GM21576 (cell line): ENCODE results near the gene DNAJC1.
"Not testable (repeated sequence)": the region's sequence is repeated elsewhere in the genome, so short reads cannot be mapped to it uniquely, and the experiment has no call there.

Source experiments
- ATAC-seq: cut with Tn5 transposase; IDR thresholded peaks from one replicate; pipeline ENCODE4 v1.9.1; 2021; ENCODE audit warnings: mild to moderate bottlenecking, moderate library complexity; ENCODE audit not compliant: unreplicated experiment

The DNAJC1 gene, protein sequence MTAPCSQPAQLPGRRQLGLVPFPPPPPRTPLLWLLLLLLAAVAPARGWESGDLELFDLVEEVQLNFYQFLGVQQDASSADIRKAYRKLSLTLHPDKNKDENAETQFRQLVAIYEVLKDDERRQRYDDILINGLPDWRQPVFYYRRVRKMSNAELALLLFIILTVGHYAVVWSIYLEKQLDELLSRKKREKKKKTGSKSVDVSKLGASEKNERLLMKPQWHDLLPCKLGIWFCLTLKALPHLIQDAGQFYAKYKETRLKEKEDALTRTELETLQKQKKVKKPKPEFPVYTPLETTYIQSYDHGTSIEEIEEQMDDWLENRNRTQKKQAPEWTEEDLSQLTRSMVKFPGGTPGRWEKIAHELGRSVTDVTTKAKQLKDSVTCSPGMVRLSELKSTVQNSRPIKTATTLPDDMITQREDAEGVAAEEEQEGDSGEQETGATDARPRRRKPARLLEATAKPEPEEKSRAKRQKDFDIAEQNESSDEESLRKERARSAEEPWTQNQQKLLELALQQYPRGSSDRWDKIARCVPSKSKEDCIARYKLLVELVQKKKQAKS

DNA sequence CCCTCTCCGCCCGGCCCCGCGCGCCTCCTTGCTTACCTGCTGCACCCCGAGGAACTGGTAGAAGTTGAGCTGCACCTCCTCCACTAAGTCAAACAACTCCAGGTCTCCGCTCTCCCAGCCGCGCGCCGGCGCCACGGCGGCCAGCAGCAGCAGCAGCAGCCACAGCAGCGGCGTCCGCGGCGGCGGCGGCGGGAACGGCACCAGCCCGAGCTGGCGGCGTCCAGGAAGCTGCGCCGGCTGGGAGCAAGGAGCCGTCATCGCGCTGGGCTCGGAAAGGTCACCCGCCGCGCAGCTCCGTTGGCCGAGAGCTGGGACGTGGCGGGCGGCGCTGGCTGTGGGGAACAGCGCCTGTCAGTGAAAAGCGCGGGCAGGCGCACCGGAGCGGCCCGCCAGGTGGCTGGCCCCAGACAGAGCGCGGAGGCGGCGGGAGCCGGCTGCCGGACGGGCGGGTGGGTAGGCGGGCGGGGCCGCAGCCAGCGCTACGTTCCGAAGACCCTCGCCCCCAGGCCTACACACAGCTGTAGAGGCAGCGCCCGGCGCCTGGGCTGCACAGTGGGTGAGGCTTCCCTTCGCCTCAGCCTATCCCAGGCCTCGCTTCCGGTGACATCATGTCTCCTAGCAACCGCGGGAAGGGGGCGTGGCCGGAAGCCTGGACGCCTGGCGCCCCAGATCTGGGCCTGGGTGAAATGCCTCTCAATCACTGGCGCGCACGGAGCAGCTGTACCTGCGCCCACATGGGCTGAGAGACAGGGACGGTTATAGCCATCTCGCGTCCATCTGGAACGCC, at the start of gene DNAJC1:
TSS of gene DNAJC1 (minus strand) at position 554 of the 787 bp plus-strand sequence. CDS start at position 258, 296 bp downstream.
- ATAC-seq = peak; percentile 94

DNA sequence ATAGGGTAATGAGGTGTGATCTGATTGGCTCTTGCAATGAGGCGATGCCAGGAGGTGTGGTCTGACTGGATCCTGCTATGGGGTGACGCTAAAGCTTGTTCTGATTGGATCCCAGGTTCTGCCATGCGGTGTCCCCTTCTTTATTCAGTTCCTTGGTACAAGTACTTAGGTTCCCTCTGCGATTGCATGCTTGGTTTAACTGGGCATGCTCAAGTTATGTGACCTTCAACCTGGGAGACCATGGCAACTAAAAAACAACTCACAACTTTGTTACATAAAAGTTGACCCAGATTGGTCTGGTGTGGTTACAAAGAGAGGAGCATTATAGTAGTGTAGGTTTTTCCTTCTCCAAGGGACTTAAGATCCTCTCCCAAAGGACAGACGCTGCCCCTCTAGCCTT, 49.5 kb upstream of the DNAJC1 start:
- ATAC-seq = no peak

DNA sequence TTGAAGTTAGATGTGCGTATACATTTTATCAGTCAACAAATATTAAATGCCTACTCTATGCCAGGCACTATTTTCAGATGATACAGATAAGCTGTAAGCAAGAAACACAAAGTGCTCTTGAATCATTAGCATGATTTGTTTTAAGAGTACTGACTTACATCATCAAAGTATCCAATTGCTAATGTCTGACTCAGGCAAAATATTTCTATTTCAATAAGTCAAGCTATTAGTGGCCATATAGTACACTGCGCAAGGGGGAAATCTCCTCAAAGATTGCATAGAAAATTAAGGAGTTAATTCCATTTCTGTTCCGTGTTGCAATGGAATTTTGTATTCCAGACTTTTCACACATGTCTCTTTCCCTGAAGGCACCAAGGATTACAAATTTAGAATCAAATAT, 46.1 kb upstream of the DNAJC1 start:
- ATAC-seq = no peak

DNA sequence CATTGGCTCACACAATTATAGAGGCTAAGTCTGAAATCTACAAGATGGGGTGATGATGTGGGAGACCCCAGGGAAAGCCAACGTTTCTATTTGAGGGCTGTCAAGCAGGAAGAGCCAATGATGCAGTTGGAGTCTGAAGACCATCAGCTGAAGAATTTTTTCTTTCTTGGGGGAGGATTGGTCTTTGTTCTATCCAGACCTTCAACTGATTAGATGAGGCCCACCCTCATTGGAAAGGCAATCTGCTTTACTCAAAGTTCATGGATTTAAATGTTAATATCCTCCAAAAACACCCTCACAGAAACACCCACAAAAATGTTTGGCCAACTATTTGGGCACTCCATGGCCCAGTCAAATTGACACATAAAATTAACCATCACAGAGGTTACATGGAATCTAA, 44.3 kb upstream of the DNAJC1 start:
- ATAC-seq = no peak

DNA sequence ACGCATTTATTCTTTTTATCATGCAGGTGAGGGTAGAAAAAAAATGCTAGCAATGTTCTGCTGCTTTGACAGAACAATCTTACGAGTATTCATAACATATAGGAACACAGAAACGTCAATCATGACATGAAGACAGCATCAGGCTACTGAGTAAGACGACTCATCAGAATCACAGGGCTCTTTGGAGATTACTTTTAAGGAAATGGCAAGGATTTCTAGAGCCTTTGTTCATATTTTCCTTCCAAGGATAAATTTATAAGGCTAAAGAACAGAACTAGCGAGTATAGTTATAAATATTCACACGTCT, 39.8 kb upstream of the DNAJC1 start:
- no peak for ATAC-seq

DNA sequence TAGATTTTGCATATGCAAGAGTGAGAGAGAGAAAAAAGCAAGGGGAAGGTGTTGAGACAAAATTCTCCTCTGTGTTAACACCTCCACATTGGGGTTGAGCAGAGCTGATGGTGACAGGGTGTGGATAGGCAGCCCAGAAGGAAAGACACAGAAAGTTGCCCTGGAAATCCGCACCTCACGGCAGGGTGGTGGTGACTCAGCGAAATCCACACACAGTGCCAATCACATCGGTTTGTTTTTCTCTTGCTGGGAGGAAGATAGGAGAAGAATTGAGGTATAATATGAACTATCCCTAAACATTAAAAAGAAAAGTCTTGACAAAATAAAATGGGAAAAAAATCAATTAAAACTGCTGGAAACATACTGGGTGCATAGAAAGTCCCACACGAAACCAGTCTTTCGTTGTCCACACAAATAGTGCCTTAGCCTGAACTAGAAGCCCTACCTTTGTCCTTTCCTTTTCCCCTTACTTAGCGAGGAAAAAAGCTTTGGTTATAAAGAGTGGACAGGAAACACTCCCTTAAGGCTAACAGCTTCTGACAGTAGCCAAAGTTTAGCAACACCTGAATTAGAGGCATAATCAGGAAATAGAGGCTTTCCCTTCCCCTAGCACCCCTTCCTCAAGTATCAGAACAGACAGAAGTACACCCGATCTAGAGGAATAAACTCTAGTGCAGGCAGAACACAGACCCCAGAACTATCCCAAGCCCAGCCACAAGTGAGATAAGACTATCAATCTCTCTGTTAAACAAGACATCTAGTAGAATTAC, 39.2 kb upstream of the DNAJC1 start:
- ATAC-seq = no peak

DNA sequence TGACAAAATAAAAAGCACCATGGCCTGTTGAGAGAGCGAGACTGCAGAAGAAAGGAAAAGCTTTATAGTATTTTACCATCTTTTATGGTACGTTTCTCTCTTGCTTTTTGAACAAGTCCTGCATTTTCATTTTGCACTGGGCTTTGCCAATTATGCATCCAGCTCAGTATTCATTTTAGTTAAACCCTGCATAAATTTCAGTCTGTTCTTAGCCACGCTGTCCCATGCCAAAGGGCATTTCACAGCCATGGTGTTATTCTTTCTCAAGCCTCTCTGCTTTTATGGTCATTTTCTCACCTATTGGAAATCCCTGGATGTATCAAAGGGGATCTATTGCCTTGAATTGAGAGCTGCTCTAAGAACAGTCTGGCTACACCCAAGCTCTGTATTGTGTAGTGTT, 30.8 kb upstream of the DNAJC1 start:
- no peak for ATAC-seq

DNA sequence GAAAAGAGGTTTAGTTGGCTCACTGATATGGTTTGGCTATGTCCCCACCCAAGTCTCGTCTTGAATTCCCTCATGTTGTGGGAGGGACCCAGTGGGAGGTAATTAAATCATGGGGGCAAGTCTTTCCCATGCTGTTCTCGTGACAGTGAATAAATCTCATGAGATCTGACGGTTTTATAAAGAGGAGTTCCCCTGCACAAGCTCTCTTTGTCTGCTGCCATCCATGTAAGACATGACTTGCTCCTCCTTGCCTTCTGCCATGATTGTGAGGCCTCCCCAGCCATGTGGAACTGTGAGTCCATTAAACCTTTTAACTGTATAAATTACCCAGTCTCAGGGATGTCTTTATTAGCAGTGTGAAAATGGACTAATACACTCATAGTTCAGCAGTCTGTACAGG, 28.7 kb upstream of the DNAJC1 start:
- not testable (repeated sequence) for ATAC-seq

DNA sequence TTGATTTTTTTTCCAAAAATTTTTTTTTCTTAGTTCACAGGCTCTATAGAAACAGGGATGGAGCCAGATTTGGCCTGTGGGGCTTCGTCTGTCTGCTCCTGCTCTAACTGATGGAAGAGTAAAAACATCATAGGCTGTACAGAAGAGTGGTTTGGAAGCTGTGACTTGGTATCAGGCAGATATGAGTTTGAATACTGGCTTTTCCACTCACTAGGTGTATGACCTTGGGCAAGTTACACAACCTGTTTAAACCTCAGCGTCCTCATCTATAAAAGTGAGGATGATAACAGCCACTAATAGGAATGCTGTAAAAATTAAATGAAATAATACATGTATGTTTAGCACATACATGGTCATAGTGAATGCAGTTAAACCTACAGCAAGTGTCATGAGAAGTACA, 26.9 kb upstream of the DNAJC1 start:
- ATAC-seq = no peak

DNA sequence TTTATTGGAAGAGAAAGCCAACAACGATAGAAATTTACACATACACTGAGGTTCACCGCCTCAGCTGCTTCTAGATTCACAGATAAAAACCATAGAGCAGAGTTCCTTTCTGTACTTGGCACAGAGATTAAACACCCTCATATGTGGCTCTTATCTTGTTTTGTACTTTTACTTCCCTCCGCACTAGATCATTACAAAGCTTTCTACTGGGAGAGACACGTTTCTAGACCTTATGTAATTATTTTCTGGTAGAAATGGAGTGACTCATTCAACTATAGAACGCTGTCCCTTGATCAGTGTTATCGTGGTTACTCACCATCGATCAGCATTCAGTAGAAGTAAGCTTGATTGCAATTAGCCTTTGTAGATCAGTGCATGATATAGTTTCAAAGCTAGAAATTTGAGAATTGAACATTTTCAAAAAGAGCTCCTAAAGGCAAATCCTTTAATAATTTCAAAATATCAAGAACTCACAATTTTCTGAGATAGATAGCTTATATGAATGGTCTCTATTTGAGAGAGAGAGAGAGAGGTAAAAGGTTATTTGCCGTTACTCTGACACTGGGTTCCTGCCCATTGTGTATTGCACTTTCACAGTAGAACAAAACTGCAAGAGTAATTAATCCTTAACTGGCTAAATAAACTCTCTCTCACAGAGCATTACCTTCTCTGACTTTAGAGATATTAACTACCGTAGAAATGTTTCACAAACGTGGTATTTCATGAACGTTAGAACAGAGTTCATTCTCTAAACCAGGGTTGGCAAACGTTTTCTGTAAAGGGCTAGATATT, 26.1 kb upstream of the DNAJC1 start:
- no peak for ATAC-seq

DNA sequence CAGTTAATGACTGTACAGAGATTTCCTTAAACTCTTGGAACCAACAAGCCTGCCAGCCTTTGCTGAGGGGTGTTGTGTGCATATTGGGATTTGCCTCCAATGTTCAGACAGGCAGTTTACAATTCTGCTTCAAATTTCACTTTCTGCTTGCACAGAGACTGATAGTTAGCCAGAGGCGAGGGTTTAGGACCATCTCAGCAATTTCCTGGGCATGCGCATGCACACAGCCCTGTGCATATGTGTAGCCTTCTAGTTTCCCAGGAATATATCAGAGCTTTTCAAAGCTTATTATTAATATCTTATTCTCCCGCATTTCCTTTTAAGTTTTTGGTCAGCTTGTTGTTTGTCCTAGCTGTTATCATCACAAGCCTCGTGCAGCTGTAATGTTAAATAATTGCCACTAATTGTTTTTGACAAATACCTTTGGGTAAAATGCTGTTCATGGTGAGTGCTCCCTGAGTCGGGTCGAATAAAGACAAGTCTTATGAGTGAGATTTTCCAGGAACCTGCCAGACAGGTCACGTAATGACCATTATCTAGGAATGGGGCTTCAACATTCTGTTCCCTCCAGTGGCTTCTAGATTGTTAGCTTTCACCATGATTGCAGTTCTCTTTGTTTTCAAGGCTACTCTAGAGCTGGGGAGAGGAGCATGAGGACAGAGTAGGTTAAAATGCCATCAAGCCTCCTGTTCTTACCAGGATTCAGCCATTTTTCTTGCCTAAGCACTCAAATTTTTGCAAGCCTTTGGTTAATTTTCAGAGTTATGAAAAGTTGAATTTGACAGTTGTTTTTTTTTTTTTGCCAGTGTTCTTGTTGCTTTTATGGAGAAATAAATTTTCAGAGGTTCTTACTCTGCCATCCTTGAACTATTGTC, 24.1 kb upstream of the DNAJC1 start:
- ATAC-seq = no peak

DNA sequence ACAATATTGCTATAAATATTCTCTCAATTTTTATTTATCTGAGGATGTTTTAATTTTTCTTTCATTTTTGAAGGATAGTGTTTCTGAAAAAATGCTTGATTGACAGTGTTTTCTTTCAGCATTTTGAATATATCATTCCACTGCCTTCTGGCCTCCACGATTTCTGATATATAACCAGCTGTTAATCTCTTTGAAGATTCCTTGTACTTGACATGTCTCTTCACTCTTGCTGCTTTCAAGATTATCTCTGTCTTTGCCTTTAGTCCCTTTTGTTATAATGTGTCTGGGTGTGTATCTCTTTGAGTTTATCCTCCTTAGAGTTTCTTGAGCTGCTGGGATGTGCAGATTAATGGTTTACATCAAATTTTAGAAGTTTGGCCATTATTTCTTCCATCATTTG, 22.8 kb upstream of the DNAJC1 start:
- no peak for ATAC-seq

DNA sequence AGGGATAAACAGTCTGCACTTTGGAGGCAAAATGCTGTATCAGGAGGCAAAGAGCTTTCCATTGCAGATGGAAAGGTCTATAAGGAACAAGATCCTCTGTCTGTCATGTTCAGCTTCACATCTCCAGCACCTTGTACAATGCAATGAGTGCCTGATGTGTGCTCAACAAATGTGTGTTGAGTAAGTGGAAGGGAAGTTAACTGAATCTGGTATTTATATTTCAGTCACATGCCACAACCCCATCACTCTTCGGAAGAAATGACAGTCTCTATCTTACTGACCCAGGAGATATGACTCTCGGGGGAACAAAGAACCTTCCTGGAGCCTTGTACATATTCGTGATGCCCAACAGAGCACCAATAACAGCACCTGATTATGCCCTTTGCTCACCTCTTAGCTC, 20.0 kb upstream of the DNAJC1 start:
- ATAC-seq = no peak

DNA sequence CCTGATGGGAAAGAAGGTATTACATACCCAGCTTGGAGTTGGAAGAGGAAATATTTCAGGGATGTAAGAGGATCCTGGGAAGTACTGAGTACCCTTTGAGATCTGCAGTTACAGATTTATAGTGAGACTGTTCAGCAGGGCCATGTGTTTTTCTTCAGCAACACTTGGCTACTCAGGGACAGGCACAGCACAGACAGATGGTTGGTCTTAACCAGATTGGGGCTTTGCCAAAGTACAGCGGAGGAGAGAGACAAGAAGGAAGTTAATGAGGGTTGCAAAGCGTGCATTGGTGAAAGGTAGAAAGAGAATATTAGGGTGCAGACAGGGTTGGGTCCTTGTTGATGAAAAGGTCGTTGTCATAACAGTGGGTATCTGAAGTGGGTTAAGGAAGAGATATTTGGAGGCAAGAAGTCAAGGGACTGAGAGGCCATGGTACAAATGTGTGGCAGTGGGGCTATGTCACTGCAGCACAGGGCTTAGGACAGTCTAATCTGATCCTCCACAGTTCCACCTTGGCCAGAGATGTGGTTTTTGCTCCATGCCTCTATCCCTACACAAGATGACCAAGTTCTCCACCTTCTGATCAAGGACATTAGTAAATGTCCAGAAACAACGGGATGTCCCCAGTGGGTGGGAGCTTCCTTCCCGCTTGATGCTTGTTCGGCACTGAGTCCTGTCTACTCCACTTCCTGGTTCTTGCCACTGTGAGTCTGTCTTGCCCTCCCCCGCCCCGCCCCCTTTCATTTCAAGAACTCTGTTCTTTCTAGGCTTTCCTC, 18.9 kb upstream of the DNAJC1 start:
- ATAC-seq = no peak

DNA sequence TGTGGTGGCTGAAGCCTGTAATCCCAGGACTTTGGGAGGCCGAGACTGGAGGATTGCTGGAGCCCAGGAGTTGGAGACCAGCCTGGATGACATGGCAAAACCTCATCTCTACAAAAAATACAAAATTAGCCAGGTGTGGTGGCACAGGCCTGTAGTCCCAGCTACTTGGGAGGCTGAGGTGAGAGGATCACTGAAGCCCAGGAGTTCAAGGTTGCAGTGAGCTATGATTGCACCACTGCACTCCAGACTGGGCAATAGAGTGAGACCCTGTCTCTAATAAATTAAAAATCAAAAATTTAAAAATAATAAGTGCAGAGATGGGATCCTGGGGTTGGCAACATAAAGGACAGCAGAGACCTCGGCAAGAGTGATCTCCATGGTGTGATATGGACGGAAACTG, 17.6 kb upstream of the DNAJC1 start:
- ATAC-seq = not testable (repeated sequence)

DNA sequence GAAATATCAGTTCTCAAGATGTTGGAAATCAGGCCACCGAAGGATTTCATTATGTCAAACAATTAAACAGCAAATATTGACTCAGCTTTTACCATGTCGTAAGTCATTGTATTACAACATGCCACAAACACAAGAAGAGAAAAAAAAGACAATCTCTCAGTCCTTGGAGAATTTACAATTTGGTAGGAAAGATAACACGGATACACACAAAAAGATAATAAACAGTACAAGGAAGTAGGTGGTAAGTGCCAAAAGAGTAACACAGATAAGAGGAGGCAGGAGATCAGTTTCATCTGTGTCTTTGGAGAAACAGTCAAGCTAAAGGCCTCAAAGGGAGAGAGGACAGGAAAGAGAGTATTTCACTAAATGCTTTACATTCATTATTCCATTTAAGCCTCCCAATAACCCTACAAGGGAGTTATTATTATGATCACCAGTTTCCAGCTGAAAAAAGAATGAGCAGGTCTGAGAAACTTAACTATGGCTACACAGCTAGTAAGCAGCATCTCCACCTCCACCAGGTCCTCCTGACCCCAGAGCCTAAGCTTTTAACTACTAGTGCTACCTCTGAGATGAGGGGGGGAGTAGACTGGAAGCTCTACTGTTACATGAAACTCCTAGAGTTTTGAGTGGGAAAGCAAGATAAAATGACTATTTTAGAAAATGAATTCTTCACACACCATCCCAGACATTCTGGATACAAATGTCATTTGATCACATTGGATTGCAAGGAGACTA, 13.9 kb upstream of the DNAJC1 start:
- no peak for ATAC-seq

DNA sequence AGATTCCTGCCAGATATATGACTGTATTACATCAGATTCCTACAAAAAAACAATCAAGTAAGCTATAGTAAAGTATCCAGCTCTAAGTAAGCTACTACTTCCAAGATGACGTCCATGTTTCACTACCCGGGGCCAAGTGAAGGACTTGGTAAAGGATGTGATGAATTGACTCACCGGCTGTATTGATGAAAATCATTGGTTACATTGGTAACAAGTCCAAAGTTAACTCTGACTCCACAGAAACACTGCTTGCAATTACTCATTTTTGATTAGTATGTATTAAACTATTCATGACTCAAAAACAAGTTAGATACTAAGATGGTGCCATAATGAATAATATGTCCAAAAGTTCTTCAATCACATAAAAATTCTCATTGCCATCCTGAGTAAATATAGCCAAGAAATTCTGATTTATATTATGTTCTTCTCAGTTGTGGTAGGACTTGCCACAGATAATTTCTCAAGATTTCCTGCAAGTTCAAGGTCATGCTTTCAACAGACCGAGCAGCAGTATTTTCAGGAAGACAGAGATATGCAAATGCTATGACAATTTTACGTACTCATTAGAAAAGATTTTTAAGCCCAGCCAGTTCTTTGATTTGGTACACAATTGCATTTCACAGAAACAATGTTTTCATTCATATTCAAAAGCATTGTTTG, 12.6 kb upstream of the DNAJC1 start:
- no peak for ATAC-seq

DNA sequence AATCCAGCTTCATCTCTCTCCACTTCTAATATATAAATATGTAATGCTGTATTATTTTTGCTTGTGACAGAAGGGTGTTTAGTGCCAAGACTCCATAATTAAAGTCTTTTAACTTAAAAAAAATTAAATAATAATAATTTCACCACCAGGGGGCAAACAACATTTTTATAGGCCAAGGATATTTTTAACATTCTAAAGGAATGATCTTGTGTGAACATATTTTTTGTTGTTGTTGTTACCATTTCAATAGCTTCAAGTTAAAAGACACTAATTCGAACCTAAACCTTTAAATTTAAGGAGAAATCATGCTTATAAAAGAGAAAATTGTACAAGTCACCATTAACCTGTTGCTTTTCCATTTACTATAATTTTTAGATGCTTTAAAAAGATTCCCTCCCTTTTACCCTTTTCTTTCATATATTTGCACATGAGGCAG, 7.5 kb upstream of the DNAJC1 start:
- no peak for ATAC-seq
